Hepatocyte (in vitro differentiated cells): ENCODE data around the gene TRHDE. TPM values are rescaled to one million over a fixed set of nuclear protein-coding genes. Genes with fewer than 3 reads are reported as not detected.

Source experiments
- DNase-seq: peaks from one replicate; pipeline ENCODE4 v3.0.0-alpha.2; 2016; ENCODE audit warnings: low spot score
- H2AFZ ChIP-seq: fragments of 200-600 bp; sonication (generic); 2 replicates; pipeline ENCODE4 v1.6.0; 2016; ENCODE audit warnings: antibody characterized with exemption, mild to moderate bottlenecking
- H3K27ac ChIP-seq: fragments of 200-600 bp; sonication (generic); 2 replicates; pipeline ENCODE4 v1.5.1; 2016; ENCODE audit warnings: mild to moderate bottlenecking
- H3K27me3 ChIP-seq: fragments of 200-600 bp; sonication (generic); 2 replicates; pipeline ENCODE4 v1.6.1; 2016
- H3K36me3 ChIP-seq: fragments of 200-600 bp; sonication (generic); replicated peaks from 2 replicates; pipeline ENCODE4 v1.5.1; 2016; ENCODE audit warnings: low read depth; ENCODE audit not compliant: insufficient read depth
- H3K4me1 ChIP-seq: fragments of 200-600 bp; sonication (generic); 2 replicates; pipeline ENCODE4 v1.5.1; 2016; ENCODE audit warnings: mild to moderate bottlenecking, moderate library complexity; ENCODE audit not compliant: insufficient read depth
- H3K4me2 ChIP-seq: fragments of 200-600 bp; sonication (generic); 2 replicates; pipeline ENCODE4 v1.6.0; 2016
- H3K4me3 ChIP-seq: fragments of 200-600 bp; sonication (generic); 2 replicates; pipeline ENCODE4 v1.5.1; 2016; ENCODE audit warnings: mild to moderate bottlenecking
- H3K79me2 ChIP-seq: fragments of 200-600 bp; sonication (generic); 2 replicates; pipeline ENCODE4 v1.6.0; 2017; ENCODE audit warnings: mild to moderate bottlenecking
- H3K9me2 ChIP-seq: fragments of 200-600 bp; sonication (generic); replicated peaks from 2 replicates; pipeline ENCODE4 v1.6.0; 2017; ENCODE audit warnings: mild to moderate bottlenecking; ENCODE audit not compliant: insufficient read depth
- H3K9me3 ChIP-seq: fragments of 200-600 bp; sonication (generic); 2 replicates; pipeline ENCODE4 v1.5.1; 2016; ENCODE audit warnings: low read depth, mild to moderate bottlenecking
- H4K20me1 ChIP-seq: fragments of 200-600 bp; sonication (generic); 2 replicates; pipeline ENCODE4 v1.6.0; 2016; ENCODE audit warnings: mild to moderate bottlenecking; ENCODE audit not compliant: insufficient read depth, poor library complexity, severe bottlenecking
- CTCF ChIP-seq: fragments of 200-600 bp; sonication (generic); IDR thresholded peaks from 2 replicates; pipeline ENCODE4 v1.5.1; 2016; ENCODE audit warnings: antibody characterized with exemption, mild to moderate bottlenecking; ENCODE audit not compliant: poor library complexity
- EZH2 ChIP-seq: fragments of 200-600 bp; sonication (generic); IDR thresholded peaks from 2 replicates; pipeline ENCODE4 v1.6.1; 2016; ENCODE audit warnings: antibody characterized with exemption, mild to moderate bottlenecking, borderline replicate concordance
- EZH2phosphoT487 ChIP-seq: fragments of 200-600 bp; sonication (generic); IDR thresholded peaks from one replicate; pipeline ENCODE4 v1.6.1; 2018; ENCODE audit warnings: antibody characterized with exemption, mild to moderate bottlenecking, low read depth, moderate library complexity; ENCODE audit not compliant: unreplicated experiment, severe bottlenecking
- WGBS: methylation state at CpG from one replicate; pipeline ENCODE4 v1.1.6; 2016; ENCODE audit warnings: low lambda C conversion rate; ENCODE audit errors: missing lambda C conversion rate; 5-methylcytosine and 5-hydroxymethylcytosine counted together
- polyA plus RNA-seq: library from polyadenylated mRNA; unstranded; fragments of >200 nt; fragmentation: Nextera tagmentation; extraction: Ambion mirVana; gene quantifications from 2 replicates; pipeline ENCODE4 v1.2.1, GENCODE V29; 2016
- total RNA-seq: library from RNA; depleted of rRNA; stranded (reverse); fragments of >200 nt; gene quantifications from 2 replicates; pipeline ENCODE4 v1.2.3, GENCODE V29; 2014

TRHDE gene
- total and polyA plus RNA-seq, 2 experiments from 2014 or later, result 1.3 to 5.0 TPM

- no peaks in the 10 kb centered on the region for H4K20me1 ChIP-seq
- no peaks in the 10 kb centered on the region for H3K36me3 ChIP-seq
- peak overlapping the region; percentile 80 for H3K4me3 ChIP-seq
- peak overlapping the region; percentile 93 for H2AFZ ChIP-seq
- no peak for DNase-seq
- H3K4me2 ChIP-seq, result peak overlapping the region; percentile 98
- peaks cover 9% of the 10 kb centered on the region for H3K4me1 ChIP-seq
- WGBS, result 44% methylated on average over 17 of the region's 17 CpGs
- no peaks in the 10 kb centered on the region for H3K79me2 ChIP-seq
- H3K9me2 ChIP-seq, result no peaks in the 10 kb centered on the region
- peaks cover 20% of the 10 kb centered on the region for H3K27me3 ChIP-seq
- no peaks in the 10 kb centered on the region for H3K9me3 ChIP-seq
- H3K27ac ChIP-seq, result no peak overlapping the region
- no peak for TF ChIP-seq CTCF
- TF ChIP-seq EZH2, result no peak
- no peak for TF ChIP-seq EZH2phosphoT487
These were observed 1.7 kb downstream of the TRHDE start for GRCh38 chr12:72273851-72274351.

GRCh38 chr12:72274931-72275330 lies 2.8 kb downstream of the TRHDE start:
- TF ChIP-seq CTCF (no peak), EZH2 (no peak), EZH2phosphoT487 (no peak)
- no peaks in the 10 kb centered on the region for H4K20me1 ChIP-seq
- 66% methylated on average over 1 of the region's 1 CpG for WGBS
- no peak overlapping the region for H3K27ac ChIP-seq
- H3K79me2 ChIP-seq, result no peaks in the 10 kb centered on the region
- peaks cover 20% of the 10 kb centered on the region for H3K27me3 ChIP-seq
- peaks cover 9% of the 10 kb centered on the region for H3K4me1 ChIP-seq
- H3K36me3 ChIP-seq, result no peaks in the 10 kb centered on the region
- peak overlapping the region; percentile 98 for H3K4me2 ChIP-seq
- no peak overlapping the region for H3K4me3 ChIP-seq
- peak; percentile 47 for DNase-seq
- no peak overlapping the region for H2AFZ ChIP-seq
- no peaks in the 10 kb centered on the region for H3K9me3 ChIP-seq
- no peaks in the 10 kb centered on the region for H3K9me2 ChIP-seq

GRCh38 chr12:72275526-72275925 lies 3.4 kb downstream of the TRHDE start:
- WGBS, result 69% methylated on average over 2 of the region's 2 CpGs
- no peak for TF ChIP-seq EZH2
- no peak for TF ChIP-seq CTCF
- no peak for TF ChIP-seq EZH2phosphoT487

GRCh38 chr12:72276181-72276805 lies 4.1 kb downstream of the TRHDE start:
- Histone ChIP-seq H3K36me3 (no peaks in the 10 kb centered on the region), H3K4me3 (no peak overlapping the region), H3K9me2 (no peaks in the 10 kb centered on the region), H3K79me2 (no peaks in the 10 kb centered on the region), H2AFZ (no peak overlapping the region), H4K20me1 (no peaks in the 10 kb centered on the region), H3K27me3 (peaks cover 14% of the 10 kb centered on the region), H3K9me3 (no peaks in the 10 kb centered on the region), H3K4me2 (peak overlapping the region; percentile 98), H3K27ac (no peak overlapping the region), H3K4me1 (peaks cover 9% of the 10 kb centered on the region)
- TF ChIP-seq EZH2phosphoT487 (no peak), CTCF (no peak)
- WGBS, result 80% methylated on average over 3 of the region's 3 CpGs
- no peak for DNase-seq

More at GRCh38 chr12:72275526-72275925, 3.4 kb downstream of the TRHDE start:
- Histone ChIP-seq H3K4me1 (peaks cover 9% of the 10 kb centered on the region), H3K9me2 (no peaks in the 10 kb centered on the region), H3K4me2 (peak overlapping the region; percentile 98), H3K79me2 (no peaks in the 10 kb centered on the region), H4K20me1 (no peaks in the 10 kb centered on the region), H3K27me3 (peaks cover 19% of the 10 kb centered on the region), H3K9me3 (no peaks in the 10 kb centered on the region), H3K27ac (no peak overlapping the region), H3K4me3 (no peak overlapping the region), H3K36me3 (no peaks in the 10 kb centered on the region), H2AFZ (no peak overlapping the region)
- DNase-seq, result no peak
